Caki2 (cell line): ENCODE results near the gene MBD2. TPM values are rescaled to one million over a fixed set of nuclear protein-coding genes. Genes with fewer than 3 reads are reported as not detected.

Experiments used
- DNase-seq: peaks from one replicate; pipeline ENCODE4 v3.0.0-alpha.2; 2015; ENCODE audit warnings: low read depth
- in situ Hi-C: cut with HindIII; loops from 2 replicates; pipeline ENCODE4 v1.10.0; 2016; ENCODE audit warnings: low sequenced_read_pairs, low pct_unique_long_range_greater_than_20kb, mixed read lengths
- total RNA-seq: library from RNA; depleted of rRNA; stranded (reverse); fragments of >200 nt; shearing (Covaris generic); gene quantifications from 2 replicates; pipeline ENCODE4 v1.2.3, GENCODE V29; 2014; ENCODE audit warnings: low replicate concordance

MBD2 gene
- total RNA-seq, 1 experiment from 2014 or later = 24.1 TPM

DNA sequence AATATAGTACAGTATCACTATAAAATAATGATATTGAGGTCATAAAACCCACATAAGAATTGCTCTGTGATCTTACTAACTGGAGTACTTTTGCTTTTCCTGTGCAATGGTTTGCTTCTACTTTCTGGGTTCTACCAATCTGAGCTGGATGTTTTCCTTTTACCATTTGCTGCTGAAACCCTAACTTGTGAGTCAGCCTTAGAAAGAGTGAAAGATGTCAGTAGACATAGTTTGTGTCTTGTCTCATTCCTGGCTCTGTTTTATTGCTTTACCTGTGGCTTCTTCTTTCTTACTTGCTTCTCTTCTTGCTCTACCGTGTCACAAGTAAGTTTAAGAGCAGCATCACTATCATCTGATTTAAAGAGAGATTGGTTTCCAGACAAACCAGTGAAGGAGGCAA is 61.0 kb downstream of the MBD2 start:
- no peak for DNase-seq
- in situ Hi-C loops = no loop called here

DNA sequence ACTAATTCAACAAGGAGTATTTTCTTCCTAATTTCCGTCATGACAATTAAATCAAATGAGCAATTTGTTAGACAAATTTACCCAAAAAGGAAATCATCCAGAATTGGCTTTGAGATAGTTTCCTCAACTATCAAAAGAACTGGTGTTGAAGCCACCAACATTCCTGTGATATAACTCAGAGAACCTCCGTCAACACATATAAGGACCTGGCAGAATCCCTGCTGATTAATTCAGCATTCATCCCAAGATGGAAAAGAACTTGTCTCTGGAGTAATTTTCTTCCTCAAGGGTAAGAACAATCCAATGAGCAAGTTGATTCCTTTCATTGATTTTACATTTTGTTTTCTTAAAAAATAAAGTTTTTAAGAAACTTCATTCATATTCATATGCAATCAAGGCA is 62.0 kb downstream of the MBD2 start:
- in situ Hi-C loops = no loop called here
- no peak for DNase-seq

DNA sequence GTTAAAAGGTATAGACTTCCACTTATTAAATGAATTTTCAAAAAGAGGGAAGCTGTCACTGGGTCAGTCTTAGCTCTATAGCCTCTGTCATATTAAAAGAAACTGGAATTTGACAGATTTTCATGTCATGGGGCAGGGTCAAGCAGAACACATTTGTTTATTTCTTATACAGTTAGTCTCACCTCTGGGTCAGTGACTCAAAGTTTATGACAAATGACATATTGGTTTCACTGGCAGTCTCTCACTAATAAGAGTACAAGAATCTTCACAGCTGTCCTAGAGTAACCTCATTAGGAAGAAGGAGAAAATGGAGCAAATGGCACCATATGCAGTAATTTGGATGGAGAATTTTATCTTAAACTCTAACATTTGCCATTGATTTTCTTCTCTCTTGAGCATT is 63.2 kb downstream of the MBD2 start:
- in situ Hi-C loops = no loop called here
- no peak for DNase-seq

DNA sequence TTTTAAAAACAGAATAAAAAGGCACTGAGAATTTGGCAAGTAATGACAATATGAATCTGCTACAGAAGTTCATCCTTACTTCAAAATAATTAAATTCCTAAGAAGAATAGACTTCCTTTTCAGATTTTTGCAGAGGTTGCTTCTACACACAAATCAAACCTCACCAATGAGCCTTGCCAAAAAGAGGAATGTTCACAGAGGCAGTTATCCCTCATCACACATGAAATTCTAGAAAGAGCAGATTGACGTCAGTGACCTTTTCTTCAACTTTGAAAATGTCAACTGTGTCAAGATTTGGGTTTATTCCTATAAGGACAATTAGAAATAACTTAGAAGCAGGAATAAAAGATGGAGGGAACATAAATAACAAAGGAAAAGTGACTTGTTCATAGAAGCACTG is 64.6 kb downstream of the MBD2 start:
- in situ Hi-C loops = no loop called here
- DNase-seq = no peak

DNA sequence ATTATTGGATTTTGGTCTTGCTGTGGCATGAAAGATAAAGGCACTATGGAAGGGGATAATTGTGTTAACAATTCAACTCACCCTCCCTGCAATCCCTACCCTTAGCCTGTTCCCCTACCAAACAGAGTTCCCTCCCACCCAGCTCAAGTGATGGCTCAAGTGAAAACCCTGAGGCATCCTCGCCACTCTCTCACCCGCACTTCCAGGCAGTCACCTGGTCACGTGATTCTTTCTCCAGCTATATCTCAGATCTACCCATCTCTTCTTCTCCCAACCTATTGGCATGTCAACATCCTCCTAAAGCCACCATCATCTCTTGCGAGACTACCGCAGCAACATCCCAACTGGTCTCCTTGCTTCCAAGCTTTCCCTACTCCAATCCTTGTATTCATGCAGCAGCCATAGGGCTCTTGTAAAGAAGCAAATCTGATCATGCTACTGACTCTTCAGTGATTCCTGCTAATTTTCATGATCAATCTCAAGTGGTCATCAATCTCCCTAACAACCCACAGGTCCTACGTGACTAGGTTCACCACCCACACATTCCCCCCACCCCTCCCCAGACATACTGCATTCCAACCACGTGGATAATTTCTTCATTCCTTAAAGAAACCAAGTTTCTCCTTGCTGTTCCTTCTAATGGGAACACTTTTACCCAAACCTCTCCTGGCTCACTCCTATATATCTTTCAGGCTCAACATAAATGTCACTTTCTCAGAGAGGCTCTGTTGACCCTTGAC is 66.7 kb downstream of the MBD2 start:
- in situ Hi-C loops = no loop called here
- DNase-seq = no peak

DNA sequence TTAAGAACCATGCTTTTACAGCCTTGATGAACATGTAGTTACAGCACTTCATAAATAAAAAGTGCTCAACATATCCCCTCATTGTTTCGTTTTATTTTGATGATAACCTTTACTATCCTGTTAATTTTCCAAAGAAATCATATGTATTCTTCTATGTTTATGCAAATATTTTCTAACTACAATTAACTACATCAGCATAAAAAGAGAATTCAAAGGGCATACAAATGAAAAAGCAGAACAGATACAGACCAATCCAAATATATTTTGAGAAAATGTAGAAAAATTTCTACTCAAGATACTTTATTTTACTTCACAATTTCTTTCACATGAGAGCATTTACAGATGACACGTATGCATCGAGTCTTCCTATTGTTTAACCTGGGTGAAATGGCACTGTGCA is 69.1 kb downstream of the MBD2 start:
- no peak for DNase-seq
- in situ Hi-C loops = no loop called here

DNA sequence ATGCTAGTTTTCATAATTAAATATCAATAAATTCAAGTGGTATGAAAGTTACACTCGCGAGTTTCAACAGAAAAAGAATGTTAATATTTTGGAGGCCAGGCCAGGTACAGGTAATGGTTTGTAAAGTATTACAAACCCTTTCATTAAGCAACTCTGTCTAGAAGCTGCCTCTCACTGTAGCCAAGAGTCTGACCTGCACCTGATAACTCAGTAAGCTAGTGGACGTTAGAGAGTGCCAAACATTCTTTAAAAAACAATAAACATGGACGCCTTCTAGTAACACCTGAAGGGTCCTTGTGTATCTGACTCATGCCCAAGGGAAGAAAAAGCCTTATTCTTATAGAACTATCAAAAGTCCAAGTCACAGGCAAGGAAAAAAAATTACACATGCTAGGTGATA is 70.2 kb downstream of the MBD2 start:
- DNase-seq = no peak
- in situ Hi-C loops = no loop called here

DNA sequence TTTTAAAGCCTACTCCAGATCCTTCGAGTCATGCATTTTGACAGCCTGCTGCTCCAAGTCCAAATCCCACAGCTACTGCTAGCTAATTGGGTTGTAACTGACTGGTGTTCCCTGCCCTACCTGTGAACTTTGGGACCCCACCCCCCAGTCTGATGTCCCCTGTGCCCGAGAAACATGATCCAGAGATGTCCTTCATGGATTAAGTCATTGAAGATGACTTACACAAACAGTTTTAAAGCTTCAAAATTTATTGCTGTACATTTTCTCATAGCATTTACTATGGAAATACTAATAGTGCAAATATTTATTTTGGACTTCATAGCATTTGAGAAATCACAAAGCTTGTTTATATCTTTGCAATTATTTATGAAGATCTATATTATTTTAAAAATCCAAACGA is 73.1 kb downstream of the MBD2 start:
- DNase-seq = no peak
- in situ Hi-C loops = no loop called here

DNA sequence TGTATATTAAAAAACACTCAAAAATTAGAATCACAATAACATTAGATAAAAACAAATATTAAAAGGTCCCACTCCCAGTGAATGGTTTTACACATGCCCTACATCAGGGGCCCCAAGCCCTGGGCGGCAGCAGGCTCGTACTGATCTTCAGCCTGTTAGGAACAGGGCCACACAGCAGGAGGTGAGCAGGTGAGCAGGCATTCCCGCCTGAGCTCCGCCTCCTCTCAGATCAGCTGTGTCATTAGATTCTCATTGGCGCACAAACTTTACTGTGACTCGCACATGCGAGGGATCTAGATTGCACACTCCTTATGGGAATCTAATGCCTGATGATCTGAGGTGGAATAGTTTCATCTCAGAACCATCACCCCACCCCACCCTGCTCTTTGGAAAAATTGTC is 74.2 kb downstream of the MBD2 start:
- DNase-seq = no peak
- in situ Hi-C loops = no loop called here

DNA sequence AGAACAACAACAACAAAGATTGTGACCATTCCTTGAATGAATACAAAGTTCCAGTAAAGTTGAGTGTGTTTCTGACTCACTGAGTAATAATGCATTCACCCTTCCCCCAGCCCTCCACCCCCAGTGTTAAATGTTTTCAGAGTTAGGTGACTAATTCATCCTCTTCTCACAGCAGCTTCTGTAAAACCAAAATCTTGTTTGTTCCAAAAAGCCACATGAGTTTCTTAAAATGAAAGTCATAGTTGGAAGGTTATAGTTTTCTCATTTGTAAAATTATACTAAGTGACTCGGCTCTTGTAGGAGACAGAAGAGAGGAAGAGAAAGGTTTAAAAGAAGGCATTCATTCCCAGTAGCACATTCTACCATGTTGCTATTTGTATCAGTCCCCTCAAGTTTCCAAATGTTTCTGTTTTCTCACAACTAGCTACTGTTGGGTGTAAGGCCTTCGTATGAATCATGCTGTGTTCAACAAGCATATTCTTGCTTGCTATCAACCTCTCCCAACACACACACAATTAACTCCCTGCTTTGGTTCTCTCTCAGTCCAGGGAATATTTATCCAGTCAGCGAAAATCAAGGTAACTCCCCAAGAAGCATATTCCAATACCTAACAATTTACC is 75.3 kb downstream of the MBD2 start:
- DNase-seq = peak; percentile 67
- in situ Hi-C loops = no loop called here

DNA sequence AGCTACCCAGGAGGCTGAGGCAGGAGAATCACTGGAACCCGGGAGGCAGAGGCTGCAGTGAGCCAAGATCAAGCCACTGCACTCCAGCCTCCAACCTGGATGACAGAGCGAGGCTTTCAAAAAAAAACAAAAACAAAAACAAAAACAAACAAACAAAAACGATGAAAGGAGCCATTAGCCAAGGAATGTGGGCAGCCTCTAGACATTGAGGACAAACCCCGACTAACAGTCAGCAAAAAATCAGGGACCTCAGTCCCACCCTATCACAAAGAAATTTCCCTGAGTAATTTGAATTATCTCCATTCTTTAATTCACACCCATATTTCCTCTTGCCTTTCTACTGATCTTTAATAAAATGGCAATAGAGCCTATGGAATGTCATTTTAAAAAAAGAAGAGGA is 75.8 kb downstream of the MBD2 start:
- in situ Hi-C loops = no loop called here
- DNase-seq = no peak

DNA sequence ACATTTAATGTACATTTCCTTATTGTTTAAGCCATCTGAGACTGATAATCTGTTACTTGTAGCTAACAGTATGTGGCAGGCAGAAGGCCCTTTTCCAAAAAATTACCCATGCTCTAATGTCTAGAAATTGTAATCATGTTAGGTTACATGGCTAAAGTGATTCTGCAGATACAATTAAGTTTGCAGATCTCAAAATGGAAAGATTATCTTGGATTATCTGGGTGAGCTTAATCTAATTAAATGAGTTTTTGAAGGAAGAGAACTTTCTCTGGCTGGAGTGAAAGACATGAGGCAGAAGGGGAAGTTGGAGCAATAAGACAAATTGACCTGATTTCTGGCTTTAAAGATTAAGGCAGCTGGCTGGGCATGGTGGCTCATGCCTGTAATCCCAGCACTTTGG is 76.3 kb downstream of the MBD2 start:
- in situ Hi-C loops = no loop called here

DNA sequence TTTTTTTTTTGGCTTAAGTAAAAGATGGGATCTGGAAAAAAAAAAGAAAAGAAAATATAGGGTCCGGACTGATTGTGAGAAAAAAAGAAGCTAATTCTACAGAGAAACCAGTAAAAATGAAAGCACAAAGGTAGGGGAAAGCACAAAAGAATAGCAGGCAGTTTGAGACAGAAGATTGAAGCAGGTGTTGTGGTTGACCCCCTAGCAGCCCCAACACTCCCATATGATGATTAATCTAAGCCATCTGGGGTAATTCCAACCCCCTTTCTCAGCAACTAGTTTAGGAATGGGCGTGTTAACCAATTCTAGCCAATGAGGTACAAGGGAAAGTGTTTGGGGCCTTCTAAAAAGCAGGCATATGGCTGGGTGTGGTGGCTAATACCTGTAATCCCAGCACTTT is 77.0 kb downstream of the MBD2 start:
- in situ Hi-C loops = no loop called here
- no peak for DNase-seq

More for the DNA sequence above, 76.3 kb downstream of the MBD2 start:
- DNase-seq = no peak

DNA sequence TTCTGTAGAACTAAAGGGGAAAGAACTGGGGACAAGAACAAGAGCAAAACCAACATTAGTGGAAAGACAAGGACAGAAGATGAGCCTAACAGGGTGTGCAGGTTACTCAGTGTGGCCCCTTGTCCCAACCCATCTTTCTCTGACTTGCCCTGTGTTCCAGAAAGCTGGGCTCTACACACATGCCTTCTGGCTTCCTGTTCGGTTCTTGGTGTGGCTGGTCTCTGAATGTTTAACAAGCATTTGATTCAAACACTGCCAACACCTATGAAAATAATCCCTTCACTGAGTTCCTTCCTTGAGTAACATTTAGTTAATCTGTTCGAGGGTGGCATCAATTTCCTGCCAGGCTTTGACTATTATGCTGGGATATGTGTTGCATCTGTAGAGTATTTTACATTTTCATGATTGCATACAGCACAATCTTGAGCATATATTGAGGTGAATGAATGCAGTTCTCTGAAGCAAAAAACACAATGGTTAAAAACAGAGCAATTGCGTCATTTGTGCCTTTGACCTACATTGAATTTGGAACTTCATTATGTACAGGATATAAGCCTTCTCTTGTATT is 83.3 kb downstream of the MBD2 start:
- in situ Hi-C loops = no loop called here
- no peak for DNase-seq

DNA sequence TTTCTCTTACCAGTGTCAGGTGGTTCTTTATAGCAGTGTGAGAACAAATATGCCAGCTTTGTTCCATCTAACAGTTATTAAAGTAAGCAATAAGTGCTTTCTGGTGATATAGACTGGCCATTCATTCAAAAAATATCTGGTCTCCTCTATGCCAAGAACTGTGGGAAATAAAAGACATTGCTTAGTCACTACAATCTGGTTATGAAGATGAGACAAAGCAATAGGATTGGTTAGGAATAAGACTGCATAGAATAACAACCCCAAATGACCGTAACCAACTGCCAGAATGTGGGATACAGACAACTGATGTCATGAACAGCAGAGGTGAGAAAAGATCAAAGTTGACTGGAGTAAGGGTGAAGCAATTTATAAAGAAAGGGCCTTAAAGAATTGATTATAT is 83.8 kb downstream of the MBD2 start:
- DNase-seq = no peak
- in situ Hi-C loops = no loop called here

DNA sequence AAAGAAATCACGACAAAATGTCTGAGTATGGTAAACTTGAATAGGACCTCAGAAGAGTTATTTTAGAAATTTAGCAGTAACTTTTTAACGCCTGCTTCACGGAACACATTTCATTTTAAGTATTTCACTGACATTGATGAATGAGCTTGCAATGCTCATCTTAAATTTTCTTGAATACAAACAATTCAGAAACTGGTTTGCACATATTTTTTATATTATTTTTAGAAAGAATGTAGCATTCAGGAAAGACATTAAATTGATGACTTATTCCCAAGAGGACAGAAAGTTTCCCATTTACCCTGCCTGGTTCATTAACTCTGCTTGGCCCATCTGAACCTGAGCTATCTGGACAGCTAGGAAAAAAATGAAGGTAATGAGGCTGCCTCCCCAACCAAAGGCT is 89.3 kb downstream of the MBD2 start:
- no peak for DNase-seq
- in situ Hi-C loops = no loop called here

DNA sequence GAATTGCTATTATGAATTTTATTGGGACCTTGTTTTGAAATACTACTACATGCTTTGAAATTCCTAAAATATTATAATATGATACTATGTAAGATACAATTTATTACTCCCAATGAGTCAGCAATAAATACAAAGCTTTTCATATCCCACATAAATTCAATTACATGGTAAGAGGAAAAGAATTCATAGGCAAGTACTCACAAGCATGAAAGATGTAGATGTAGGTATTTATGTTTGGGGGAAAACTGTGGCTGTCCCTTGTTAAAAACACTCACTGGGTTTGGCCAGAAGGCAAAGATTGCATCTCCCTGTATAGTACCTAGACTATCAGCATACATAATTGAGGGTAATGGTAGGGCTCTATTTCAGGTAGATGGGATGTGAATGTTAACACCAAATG is 90.4 kb downstream of the MBD2 start:
- in situ Hi-C loops = no loop called here
- DNase-seq = no peak

DNA sequence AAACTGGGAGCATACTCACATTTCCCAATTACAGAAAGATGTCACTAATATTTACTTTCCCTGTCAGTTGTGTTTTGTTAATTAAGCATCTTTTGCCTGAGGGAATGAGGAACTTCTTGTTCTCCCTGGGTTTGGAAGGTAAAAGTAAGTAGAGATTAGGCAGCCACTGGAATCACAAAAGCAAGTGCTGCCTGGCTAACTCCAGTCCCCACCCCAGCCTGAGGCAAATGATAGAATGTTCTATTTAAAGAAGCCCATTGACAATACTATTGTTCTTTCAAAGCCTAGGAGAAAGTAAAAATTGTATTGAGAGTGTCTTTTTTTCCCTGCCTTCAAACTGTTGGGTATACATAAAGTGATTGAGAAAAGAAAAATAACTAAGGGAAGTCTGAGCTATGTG is 93.8 kb downstream of the MBD2 start:
- in situ Hi-C loops = no loop called here
- DNase-seq = no peak

DNA sequence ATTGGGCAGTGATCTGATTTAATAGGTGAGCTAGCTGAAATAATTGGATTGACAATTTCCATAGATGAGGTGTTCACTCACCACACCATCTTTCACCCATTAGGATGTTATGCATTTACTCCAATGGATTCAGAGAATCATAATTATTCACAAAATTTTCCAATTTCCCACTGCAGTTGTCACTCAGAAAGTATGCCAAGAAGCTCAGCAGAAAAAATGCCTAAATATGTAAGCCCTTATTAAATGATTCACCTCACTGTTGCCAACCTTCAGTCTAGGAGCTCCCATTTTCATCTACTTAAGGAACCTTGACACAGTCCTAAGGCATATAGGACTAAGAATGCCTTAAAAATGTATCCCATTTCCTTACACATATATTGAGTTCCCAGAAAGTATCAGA is 94.3 kb downstream of the MBD2 start:
- in situ Hi-C loops = no loop called here
- DNase-seq = no peak
